Lower leg skin (tissue), 4 donors: ENCODE results near the gene SLC48A1. TPM values are rescaled to one million over a fixed set of nuclear protein-coding genes. Genes with fewer than 3 reads are reported as not detected.

Experiments
- DNase-seq, 2 donors: peaks; one replicate each; pipeline ENCODE4 v3.0.0-alpha.2; 2019; ENCODE audit warnings: low spot score in 2 of 2
- H3K4me3 ChIP-seq: fragments of 200-600 bp; sonication (generic); 2 replicates; pipeline ENCODE4 v1.5.1; 2017; ENCODE audit warnings: mild to moderate bottlenecking, low read depth; ENCODE audit not compliant: poor library complexity, severe bottlenecking
- CTCF ChIP-seq, 3 donors: fragments of 450-650 bp; IDR thresholded peaks; one replicate each; pipeline ENCODE4 v1.5.1; 2016; ENCODE audit warnings: antibody characterized with exemption in 3 of 3, mild to moderate bottlenecking in 3 of 3, moderate library complexity in 2 of 3
- POLR2A ChIP-seq, 2 donors: fragments of 450-650 bp; IDR thresholded peaks; one replicate each; pipeline ENCODE4 v1.6.1; 2016 to 2017; ENCODE audit warnings: antibody characterized with exemption in 2 of 2, mild to moderate bottlenecking in 1 of 2, moderate library complexity in 1 of 2
- WGBS, 2 donors: methylation state at CpG; one replicate each; pipeline ENCODE4 v1.1.5; 2018; 5-methylcytosine and 5-hydroxymethylcytosine counted together
- intact Hi-C: fragments of 100-400 bp; cut with DNase I; formaldehyde crosslinking; loops from one replicate; pipeline ENCODE4 v1.15.0; 2023; ENCODE audit warnings: low total_unique reads
- total RNA-seq, 4 donors: library from RNA; depleted of rRNA; stranded (reverse); fragments of >200 nt; gene quantifications; one replicate each; pipeline ENCODE4 v1.1.0, GENCODE V29; 2016

The SLC48A1 gene
- total RNA-seq, 4 donors from 2014 or later = 28.2 to 51.7 (median 48.6) TPM

DNA sequence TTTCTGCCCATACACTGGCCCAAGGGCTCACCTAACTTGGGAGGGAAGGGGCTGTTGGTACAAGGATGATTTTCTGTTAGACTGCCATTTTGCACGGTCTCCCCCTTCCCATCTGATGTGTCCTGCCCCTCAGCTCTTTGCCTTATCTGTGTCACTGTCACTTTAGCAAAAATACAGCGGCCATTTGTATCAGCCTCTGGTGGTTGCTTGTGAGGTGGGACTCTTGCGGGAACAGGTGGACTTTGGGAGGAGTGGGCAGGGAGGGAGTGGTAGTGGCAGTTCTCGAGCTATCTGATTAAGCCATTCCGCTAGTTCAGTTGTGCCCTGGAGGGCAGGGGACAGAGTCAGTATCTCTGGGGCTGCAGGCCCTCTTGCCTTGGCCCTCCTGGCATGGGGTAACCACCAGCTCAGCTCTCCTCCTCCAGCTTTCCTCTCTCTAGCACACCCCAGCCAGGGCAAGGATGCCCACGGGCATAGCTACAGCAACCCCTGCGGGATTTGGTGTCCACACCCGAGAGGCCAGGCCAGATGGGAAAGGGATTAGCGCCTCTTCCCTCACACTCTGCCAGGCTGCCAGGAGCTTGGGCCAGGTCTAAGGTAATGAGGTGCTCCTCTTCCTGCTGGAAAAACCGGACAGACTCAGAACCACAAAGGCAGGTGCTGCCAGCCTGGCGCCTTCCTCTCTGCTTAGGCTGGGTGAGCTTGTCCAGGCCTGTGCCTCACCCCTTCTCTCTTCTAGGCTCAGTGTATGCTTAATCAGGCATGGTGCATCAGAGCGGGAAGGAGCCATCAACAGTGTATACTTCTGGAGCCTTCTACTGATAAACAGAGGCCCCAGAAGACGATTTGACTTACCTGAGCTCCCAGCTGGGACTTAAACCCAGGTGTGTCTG is 8.7 kb downstream of the SLC48A1 start:
- DNase-seq = peak in 1 of 2 donors; percentile 72

DNA sequence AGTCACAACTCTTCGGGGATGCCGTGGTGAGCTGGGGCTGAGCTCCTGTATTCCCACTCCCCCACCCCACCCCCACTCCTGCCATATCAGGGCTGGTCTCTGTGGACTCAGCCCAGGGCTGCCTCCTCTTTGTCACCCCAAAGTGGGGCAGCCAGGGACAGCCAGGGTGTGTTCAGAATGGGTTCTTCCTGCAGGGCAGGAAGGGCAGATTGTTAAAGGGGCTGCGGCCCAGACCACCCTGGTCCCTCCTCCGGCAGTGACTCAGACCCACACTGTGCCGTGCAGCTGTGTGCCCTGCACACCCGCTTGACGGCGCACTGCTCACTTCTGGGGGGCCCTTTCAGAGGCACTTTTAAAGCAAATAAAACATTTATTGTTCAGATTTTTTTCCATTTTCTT is 9.3 kb downstream of the SLC48A1 start:
- no peak for TF ChIP-seq POLR2A (IDR thresholded peaks at IDR 0.05)
- no peak for TF ChIP-seq CTCF (IDR thresholded peaks at IDR 0.05)
- intact Hi-C loops = loop anchor here (5.0 kb wide), 1 partner anchor 55 kb away; no protein-coding TSS in a partner anchor
- H3K4me3 ChIP-seq = no peak overlapping the region
- DNase-seq = no peak
- 38 to 44% methylated on average over 8 of the region's 8 CpGs for WGBS, 2 donors

More for the DNA sequence above, 8.7 kb downstream of the SLC48A1 start:
- WGBS, 2 donors = 48 to 54% methylated on average over 12 to 13 of the region's 13 CpGs
- no peak overlapping the region for H3K4me3 ChIP-seq
- intact Hi-C loops = loop anchor here (5.0 kb wide), 1 partner anchor 56 kb away; no protein-coding TSS in a partner anchor
- TF ChIP-seq POLR2A (IDR thresholded peaks at IDR 0.05) (no peak), CTCF (IDR thresholded peaks at IDR 0.05) (no peak)

- intact Hi-C loops = loop anchor here (5.0 kb wide), 1 partner anchor 54 kb away; no protein-coding TSS in a partner anchor
- DNase-seq = no peak
- WGBS, 2 donors = 48 to 57% methylated on average over 17 of the region's 17 CpGs
- TF ChIP-seq CTCF (IDR thresholded peaks at IDR 0.05) = no peak
- no peak for TF ChIP-seq POLR2A (IDR thresholded peaks at IDR 0.05)
- no peak overlapping the region for H3K4me3 ChIP-seq
These were observed 10.2 kb downstream of the SLC48A1 start for GRCh38 chr12:47783024-47783755.

- TF ChIP-seq POLR2A (IDR thresholded peaks at IDR 0.05) = no peak
- no peak for TF ChIP-seq CTCF (IDR thresholded peaks at IDR 0.05)
- DNase-seq = no peak
- H3K4me3 ChIP-seq = no peak overlapping the region
- intact Hi-C loops = loop anchor here (5.0 kb wide), 1 partner anchor 53 kb away; no protein-coding TSS in a partner anchor
- WGBS, 2 donors = 88 to 89% methylated on average over 20 of the region's 20 CpGs
These were observed 11.1 kb downstream of the SLC48A1 start for GRCh38 chr12:47783821-47784819.
